ENCODE data around the gene PRUNE1.

PRUNE1 gene

GRCh38 chr1:150976879-150977694 is 31.2 kb upstream of the PRUNE1 start:
- Histone ChIP-seq H3K4me3 (ENCODE audit: low read length) (peak overlapping the region; percentile 76), H3K27me3 (ENCODE audit: low read depth, low read length) (no peaks in the 10 kb centered on the region), H3K36me3 (replicated peaks; ENCODE audit: low read depth, low read length) (peaks cover 2% of the 10 kb centered on the region), H4K20me1 (ENCODE audit: insufficient read depth, low read length) (peaks cover 14% of the 10 kb centered on the region), H3K79me2 (ENCODE audit: low read length) (peaks cover 41% of the 10 kb centered on the region), H3K4me2 (ENCODE audit: low read length) (peak overlapping the region; percentile 98), H3K9me3 (ENCODE audit: insufficient read depth, low read length) (no peaks in the 10 kb centered on the region), H2AFZ (ENCODE audit: low read depth, low read length) (peak overlapping the region; percentile 61), H3K9ac (ENCODE audit: low read length) (peak overlapping the region; percentile 74), H3K4me1 (ENCODE audit: low read length) (peaks cover 50% of the 10 kb centered on the region), H3K27ac (ENCODE audit: low read length) (peak overlapping the region; percentile 52)
- TF ChIP-seq, protein P1, sequence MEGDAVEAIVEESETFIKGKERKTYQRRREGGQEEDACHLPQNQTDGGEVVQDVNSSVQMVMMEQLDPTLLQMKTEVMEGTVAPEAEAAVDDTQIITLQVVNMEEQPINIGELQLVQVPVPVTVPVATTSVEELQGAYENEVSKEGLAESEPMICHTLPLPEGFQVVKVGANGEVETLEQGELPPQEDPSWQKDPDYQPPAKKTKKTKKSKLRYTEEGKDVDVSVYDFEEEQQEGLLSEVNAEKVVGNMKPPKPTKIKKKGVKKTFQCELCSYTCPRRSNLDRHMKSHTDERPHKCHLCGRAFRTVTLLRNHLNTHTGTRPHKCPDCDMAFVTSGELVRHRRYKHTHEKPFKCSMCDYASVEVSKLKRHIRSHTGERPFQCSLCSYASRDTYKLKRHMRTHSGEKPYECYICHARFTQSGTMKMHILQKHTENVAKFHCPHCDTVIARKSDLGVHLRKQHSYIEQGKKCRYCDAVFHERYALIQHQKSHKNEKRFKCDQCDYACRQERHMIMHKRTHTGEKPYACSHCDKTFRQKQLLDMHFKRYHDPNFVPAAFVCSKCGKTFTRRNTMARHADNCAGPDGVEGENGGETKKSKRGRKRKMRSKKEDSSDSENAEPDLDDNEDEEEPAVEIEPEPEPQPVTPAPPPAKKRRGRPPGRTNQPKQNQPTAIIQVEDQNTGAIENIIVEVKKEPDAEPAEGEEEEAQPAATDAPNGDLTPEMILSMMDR (IDR thresholded peaks at IDR 0.05; ENCODE audit: low read depth, low read length), result no peak

- H3K79me2 ChIP-seq (ENCODE audit: low read length), result peaks cover 18% of the 10 kb centered on the region
- no peaks in the 10 kb centered on the region for H4K20me1 ChIP-seq (ENCODE audit: insufficient read depth, low read length)
- TF ChIP-seq EZH2phosphoT487 (IDR thresholded peaks at IDR 0.05; ENCODE audit: low read depth), result no peak
- TF ChIP-seq, protein P1 (IDR thresholded peaks at IDR 0.05; ENCODE audit: low read depth, low read length), result peak; percentile 100
- H3K36me3 ChIP-seq (replicated peaks; ENCODE audit: low read depth, low read length), result no peaks in the 10 kb centered on the region
- no peaks in the 10 kb centered on the region for H3K9me3 ChIP-seq (ENCODE audit: insufficient read depth, low read length)
- H3K4me3 ChIP-seq (ENCODE audit: low read length), result peak overlapping the region; percentile 71
- H3K27me3 ChIP-seq (ENCODE audit: low read depth, low read length), result no peaks in the 10 kb centered on the region
- H3K27ac ChIP-seq (ENCODE audit: low read length), result peak overlapping the region; percentile 17
- peak overlapping the region; percentile 69 for H3K9ac ChIP-seq (ENCODE audit: low read length)
- H3K4me2 ChIP-seq (ENCODE audit: low read length), result peak overlapping the region; percentile 88
- peak overlapping the region; percentile 94 for H2AFZ ChIP-seq (ENCODE audit: low read depth, low read length)
- peaks cover 35% of the 10 kb centered on the region for H3K4me1 ChIP-seq (ENCODE audit: low read length)
Measured at GRCh38 chr1:150979092-150980056, 28.9 kb upstream of the PRUNE1 start.

- no peaks in the 10 kb centered on the region for H3K79me2 ChIP-seq (ENCODE audit: low read length)
- H3K4me3 ChIP-seq (ENCODE audit: low read length), result no peak overlapping the region
- H4K20me1 ChIP-seq (ENCODE audit: insufficient read depth, low read length), result no peaks in the 10 kb centered on the region
- H3K4me2 ChIP-seq (ENCODE audit: low read length), result no peak overlapping the region
- H3K9me3 ChIP-seq (ENCODE audit: insufficient read depth, low read length), result no peaks in the 10 kb centered on the region
- peaks cover 27% of the 10 kb centered on the region for H3K4me1 ChIP-seq (ENCODE audit: low read length)
- H3K36me3 ChIP-seq (replicated peaks; ENCODE audit: low read depth, low read length), result no peaks in the 10 kb centered on the region
- TF ChIP-seq, protein P1 (IDR thresholded peaks at IDR 0.05; ENCODE audit: low read depth, low read length), result no peak
- TF ChIP-seq EZH2phosphoT487 (IDR thresholded peaks at IDR 0.05; ENCODE audit: low read depth), result no peak
- no peaks in the 10 kb centered on the region for H3K27me3 ChIP-seq (ENCODE audit: low read depth, low read length)
- H3K27ac ChIP-seq (ENCODE audit: low read length), result no peak overlapping the region
- no peak overlapping the region for H2AFZ ChIP-seq (ENCODE audit: low read depth, low read length)
- no peak overlapping the region for H3K9ac ChIP-seq (ENCODE audit: low read length)
Measured at GRCh38 chr1:150981177-150981804, 27.0 kb upstream of the PRUNE1 start.
